ENCODE data around the gene CALN1.

CALN1 gene

GRCh38 chr7:72321637-72322036, 90.5 kb downstream of the CALN1 start:
- no peak for DNase-seq

GRCh38 chr7:72321081-72321480, 91.1 kb downstream of the CALN1 start:
- no peak for DNase-seq

- DNase-seq, result no peak
Measured at GRCh38 chr7:72317341-72317740, 94.8 kb downstream of the CALN1 start.

GRCh38 chr7:72316148-72316547, 96.0 kb downstream of the CALN1 start:
- no peak for DNase-seq

- DNase-seq, result no peak
Measured at GRCh38 chr7:72313906-72314305, 98.2 kb downstream of the CALN1 start.

- no peak for DNase-seq
Measured at GRCh38 chr7:72310301-72310700, 101.8 kb downstream of the CALN1 start.

GRCh38 chr7:72309476-72309875, 102.7 kb downstream of the CALN1 start:
- no peak for DNase-seq

GRCh38 chr7:72308986-72309385, 103.2 kb downstream of the CALN1 start:
- no peak for DNase-seq

GRCh38 chr7:72307566-72307965, 104.6 kb downstream of the CALN1 start:
- DNase-seq, result no peak

GRCh38 chr7:72298912-72299311, 113.2 kb downstream of the CALN1 start:
- no peak for DNase-seq

GRCh38 chr7:72298091-72298490, 114.0 kb downstream of the CALN1 start:
- no peak for DNase-seq

GRCh38 chr7:72297636-72298035, 114.5 kb downstream of the CALN1 start:
- no peak for DNase-seq

- DNase-seq, result no peak
Measured at GRCh38 chr7:72292794-72293193, 119.3 kb downstream of the CALN1 start.

GRCh38 chr7:72292118-72292517, 120.0 kb downstream of the CALN1 start:
- no peak for DNase-seq

GRCh38 chr7:72286519-72286918, 125.6 kb downstream of the CALN1 start:
- no peak for DNase-seq

GRCh38 chr7:72283309-72283708, 128.8 kb downstream of the CALN1 start:
- DNase-seq, result peak; percentile 29

GRCh38 chr7:72281308-72281707, 130.8 kb downstream of the CALN1 start:
- peak; percentile 97 for DNase-seq

GRCh38 chr7:72279203-72279602, 132.9 kb downstream of the CALN1 start:
- DNase-seq, result no peak

- peak; percentile 8 for DNase-seq
Measured at GRCh38 chr7:72278550-72278949, 133.6 kb downstream of the CALN1 start.

GRCh38 chr7:72275382-72276070, 136.6 kb downstream of the CALN1 start:
- no peak for DNase-seq

GRCh38 chr7:72272479-72272878, 139.7 kb downstream of the CALN1 start:
- no peak for DNase-seq

GRCh38 chr7:72268796-72269195, 143.3 kb downstream of the CALN1 start:
- no peak for DNase-seq

GRCh38 chr7:72268090-72268489, 144.0 kb downstream of the CALN1 start:
- DNase-seq, result no peak

- DNase-seq, result no peak
Measured at GRCh38 chr7:72267291-72267800, 144.8 kb downstream of the CALN1 start.

- no peak for DNase-seq
Measured at GRCh38 chr7:72266771-72267170, 145.4 kb downstream of the CALN1 start.
